NCI-H187 treated with DMSO at 0.1 percent for 48 hours (cell line): ENCODE measurements around the gene WSCD2.

Experiments used
- DNase-seq: peaks from one replicate; lab custom pipeline; 2025; lab: John Stamatoyannopoulos, UW

Gene WSCD2

DNA sequence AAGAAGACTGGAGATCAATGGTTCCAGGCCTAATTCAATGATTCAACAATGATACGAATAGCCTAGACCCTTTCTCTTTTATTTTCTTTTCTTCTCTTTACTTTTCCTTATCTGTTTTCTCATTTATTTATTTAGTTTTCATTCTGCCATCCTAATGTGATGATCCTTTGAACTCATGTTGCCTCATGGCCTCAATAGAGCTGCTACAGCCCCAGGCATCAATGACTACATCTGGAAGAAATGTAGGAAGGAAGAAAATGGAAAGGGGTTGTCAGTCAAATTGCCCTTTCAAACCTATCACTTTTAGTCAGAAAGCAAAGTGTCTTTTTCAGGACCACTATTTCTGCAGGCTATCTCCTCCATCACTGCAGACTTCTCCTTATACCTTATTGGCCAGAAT, 140.1 kb downstream of the WSCD2 start:
- no peak for DNase-seq

DNA sequence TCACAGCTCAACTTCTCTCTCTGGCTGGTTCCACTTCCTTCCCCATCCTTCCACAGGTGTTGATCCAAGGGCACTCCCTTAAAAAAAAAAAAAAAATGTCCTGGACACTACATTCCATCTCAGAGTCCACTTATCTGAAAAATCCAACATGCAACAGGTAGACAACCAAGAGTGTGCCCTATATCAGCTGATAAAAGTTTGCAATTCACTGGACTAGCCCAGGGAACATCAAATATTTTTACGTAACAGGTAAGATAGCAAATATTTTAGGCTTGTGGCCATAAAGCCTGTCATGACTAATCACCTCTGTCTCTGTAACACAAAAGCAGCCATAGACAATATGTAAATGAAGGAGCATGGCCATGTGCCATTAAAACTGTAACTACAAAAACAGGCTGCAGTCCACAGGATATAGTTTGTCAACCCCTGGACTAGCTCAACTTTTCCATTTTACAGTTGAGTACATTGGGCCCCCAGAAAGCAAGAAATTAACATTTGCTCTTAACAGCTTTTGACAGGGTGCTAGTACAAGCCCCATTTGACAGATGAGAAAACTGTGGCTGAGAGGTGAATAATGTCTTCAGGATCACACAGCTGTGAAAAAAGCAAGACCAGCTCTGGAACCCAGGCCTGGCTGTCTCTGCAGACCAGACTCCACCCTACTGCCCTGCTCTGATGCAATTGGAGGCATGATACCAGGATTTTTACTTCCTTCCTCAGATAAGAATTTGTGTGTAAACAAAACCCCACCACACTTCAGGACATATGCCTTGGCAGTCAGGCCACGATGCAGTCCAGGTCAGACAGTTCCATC, 141.2 kb downstream of the WSCD2 start:
- DNase-seq = no peak

DNA sequence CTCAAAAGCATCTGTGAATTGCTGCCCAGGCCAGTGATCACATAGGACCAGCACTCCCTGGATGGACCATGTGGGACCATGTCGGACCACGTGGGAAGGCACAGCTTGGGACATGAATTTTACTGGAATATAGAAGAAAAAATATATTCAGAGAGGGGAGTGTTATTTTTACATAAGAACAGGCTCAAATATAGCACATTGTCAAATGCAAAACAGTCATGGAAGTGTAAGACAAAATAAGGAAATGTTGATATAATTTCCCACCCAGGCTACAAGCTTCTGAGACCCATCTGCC, 141.7 kb downstream of the WSCD2 start:
- DNase-seq = no peak

DNA sequence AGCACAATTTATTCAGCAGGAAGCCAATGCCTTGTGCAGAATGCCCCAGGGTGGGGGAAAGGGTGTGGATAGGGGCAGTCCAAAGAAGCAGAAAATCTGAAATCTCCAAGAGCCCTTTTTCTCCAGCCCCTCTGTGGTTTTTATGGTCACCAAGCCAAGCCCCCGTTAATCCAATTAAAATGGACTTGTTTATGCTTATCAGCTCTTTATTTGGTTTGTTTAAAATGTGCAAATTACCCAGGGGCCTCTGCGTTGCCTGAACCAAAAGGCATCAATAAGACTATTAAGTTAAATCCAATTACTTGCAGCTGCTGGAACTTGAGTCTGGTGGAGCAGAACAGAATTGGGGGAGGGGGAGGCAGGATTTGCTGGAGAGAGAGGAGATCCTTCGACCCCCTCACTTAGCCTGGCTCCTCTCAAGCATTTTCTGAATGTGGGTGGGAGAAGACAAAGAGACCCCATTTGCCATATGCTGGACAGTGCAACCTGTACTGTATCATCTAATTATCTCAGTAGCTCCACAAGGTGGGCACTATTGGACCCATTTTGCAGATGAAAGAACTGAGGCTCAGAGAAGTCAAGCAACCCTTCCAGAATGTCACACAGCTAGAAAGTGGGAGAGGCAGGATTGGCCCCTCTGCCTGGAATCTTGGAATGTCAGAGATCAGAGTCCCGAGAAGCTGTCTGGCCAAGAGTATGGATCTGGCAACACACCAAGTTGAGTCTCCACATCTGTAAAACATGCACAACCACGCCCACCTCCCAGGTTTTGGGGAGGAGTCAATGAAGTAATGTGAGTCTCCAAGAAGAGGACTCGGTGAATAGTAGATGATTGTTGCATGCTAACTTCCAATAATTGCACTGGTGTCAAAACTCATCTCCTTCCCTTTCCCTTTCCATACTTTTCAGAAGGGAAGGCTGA, 143.1 kb downstream of the WSCD2 start:
- no peak for DNase-seq

DNA sequence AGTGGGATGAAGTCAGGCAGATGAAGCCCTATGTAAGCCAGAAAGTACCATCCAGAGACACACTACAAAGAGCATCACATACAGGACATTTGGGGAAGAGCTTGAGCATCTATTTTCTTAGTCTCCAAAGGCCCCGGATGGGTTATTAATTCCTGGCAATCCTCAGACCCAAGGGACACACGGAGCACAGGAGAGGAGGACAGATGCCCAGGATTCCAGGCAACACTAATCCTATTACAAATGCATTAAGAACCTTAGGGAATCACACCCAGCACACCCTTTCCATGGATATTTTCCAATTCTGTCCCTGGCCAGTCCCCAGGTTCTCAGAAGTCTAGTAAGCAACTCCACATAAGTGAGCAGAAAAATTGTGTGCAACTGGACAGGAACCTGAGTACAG, 144.1 kb downstream of the WSCD2 start:
- DNase-seq = no peak

DNA sequence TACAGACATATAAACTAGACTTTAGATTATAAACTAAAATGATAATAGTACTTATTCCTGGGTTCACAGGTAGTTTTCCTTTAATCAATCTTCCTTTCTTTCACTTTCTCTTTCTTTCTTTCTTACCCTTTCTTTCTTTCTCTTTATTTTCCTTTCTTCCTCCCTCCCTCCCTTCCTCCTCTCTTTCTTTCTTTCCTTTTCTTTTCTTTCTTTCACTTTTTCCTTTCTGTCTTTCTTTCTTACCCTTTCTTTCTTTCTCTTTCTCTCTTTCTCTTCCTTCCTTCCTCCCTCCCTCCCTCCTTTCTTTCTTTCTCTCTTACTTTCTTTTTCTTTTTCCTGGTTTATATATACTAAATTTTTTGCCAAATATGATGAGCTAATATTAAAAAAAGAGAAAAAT, 148.5 kb downstream of the WSCD2 start:
- DNase-seq = no peak

DNA sequence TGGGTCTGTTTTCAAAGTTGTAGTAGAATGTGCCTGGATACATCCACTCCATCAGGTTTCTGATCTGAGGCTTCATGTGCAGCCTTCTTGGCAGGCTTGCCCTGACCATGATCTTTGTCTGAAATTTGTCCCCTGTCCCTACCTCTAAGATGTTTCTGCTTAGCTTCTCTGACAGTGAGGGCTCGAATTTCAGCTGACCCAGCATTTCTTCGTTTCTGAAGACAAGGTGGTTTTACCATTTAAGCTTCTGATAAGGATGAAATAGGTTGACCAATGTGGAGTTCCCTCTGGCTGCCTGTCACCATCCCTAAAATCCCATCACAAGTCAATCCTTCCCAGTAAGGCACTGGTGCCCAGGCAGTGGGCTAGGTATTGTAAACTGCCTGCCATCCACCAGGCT, 153.1 kb downstream of the WSCD2 start:
- DNase-seq = no peak

DNA sequence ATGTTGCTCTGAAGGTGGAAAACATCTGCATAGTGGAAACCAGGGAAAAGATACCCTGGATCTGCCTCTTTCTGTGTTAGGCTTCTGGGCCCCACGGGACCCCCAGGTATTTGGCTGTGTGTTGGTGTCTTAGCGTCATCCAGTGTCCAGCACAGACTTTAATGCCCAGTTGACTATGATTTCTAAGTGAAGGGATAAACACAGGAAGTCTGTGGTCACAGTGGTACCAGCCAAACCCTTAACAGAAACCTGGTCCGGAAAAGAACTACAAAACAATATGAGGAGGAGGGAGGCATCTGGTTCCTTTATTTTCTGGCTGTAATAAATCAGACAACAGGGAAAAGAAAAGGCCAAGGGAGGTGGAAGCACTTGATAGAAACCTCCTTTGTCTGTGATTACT, 153.6 kb downstream of the WSCD2 start:
- no peak for DNase-seq

DNA sequence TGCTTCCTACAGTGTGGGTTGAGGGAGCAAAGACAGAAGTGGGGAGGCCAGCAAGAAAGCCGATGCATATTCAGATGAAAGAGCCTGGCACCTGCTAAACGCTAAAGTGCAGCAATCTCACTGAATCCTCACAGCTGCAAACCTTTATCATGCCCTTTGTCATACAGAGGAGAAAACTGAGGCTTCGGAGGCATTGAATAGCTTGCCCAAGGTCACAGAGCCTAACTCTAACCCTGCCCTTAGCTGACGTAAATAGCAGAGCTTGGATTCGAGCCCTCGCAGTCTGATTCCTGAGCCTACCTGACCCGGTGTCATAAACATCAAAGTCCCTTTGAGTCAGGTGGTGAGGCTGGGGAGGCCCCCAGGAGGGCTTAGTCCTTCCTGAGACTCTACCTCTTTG, 155.1 kb downstream of the WSCD2 start:
- DNase-seq = no peak

DNA sequence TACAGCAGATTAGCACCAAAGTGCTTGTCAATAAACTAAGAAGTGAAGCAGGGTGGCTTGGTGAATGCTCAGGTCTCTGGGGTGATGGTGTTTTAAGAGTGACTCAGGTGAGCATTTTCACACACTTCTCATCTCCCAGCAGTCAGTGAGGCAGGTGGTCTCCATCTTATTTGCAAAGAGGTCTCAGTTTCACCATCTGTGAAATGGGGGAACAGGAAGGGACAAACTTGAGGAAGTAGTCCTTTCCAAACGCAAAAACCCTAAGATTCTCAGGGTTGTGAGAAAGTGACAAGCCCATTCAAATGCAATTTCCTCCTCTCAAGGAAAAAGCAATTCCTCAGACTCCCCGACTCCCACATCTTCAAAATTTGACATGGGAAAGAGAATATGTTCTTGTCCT, 155.9 kb downstream of the WSCD2 start:
- DNase-seq = no peak

DNA sequence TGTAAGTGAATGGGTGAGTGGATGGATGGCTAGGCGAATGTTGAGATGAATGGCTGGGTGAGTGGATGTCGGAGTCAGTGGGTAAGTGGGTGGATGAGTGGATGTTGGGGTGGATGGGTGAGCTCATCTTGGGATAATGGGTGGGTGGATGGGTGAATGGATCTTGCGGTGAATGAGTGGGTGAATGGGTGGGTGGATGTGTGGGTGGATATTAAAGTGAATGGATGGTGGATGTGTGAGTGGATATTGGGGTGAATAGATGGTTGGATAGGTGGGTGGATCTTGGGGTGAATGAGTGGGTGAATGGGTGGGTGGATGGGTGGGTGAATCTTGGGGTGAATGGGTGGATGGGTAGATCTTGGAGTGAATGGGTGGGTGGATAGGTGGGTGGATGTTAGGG, 158.1 kb downstream of the WSCD2 start:
- DNase-seq = no peak

DNA sequence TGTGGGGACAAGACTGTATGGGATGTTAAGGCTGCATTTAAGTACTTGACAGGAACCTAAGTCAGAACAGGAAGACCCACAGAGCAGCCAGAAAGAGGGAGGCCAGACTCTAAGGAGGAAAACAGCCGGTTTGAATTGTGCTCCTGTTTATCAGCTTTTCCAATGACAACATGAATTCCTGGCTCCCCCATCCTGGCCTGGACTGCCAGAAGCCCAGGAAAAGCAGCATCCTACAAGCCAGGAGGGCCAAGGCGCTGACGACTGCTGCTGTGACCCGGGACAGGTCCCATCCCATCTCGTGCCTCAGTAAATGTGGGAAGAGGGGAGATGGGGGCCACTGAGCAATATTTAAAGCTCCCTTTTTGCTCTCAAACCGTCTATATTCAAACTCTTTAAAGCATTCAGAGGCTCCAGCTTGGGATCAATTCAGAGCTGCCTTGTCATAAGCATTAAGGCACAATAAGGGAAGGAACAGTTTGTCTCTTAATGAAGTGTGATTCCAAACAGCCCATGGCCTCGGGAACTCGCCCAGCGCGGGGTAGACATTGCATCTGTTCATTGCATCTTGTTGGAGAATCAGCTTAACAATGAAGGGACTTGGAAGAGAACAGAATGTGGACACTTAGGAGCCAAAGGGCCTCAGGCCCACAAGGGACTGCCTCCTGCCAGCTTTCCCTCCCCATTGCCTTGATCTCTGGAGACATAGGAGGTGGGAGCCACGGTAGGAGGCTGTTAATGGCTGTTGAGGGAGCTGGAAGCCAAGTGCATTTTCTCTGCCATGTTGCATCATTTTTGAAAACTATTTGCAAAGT, 160.5 kb downstream of the WSCD2 start:
- no peak for DNase-seq

DNA sequence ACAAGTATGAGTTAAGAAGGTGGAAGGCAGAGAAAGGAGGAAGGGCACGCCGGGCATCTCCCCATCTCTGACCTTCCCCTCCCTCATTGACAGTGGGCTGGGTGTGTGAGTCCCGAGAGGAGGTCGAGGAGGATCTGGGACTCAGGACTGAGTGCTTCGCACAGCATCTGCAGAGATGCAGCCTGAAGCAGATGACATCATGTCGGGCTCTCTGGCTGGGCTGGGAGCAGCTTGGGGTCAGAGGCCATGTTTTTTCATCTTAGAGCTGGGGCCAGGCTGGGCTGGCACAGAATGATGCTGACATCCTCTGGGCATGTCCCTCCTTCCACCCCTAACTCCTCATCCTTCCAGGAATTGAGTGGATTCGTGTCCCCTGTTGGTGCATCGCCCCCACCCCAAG, 166.6 kb downstream of the WSCD2 start:
- no peak for DNase-seq

DNA sequence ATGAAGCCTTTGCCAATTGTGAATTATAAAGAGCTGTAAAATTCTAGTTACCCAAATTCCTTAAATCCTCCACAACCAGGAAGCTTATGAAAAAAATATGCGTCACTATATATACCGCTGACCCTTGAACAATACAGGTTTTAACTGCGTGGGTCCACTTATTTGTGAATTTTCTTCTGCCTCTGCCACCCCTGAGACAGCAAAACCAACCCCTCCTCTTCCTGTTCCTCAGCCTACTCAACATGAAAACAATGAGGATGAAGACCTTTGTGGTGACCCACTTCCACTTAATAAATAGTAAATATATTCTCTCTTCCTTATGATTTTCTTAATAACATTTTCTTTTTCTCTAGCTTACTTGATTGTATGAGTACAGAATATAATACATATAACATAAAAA, 167.9 kb downstream of the WSCD2 start:
- no peak for DNase-seq

DNA sequence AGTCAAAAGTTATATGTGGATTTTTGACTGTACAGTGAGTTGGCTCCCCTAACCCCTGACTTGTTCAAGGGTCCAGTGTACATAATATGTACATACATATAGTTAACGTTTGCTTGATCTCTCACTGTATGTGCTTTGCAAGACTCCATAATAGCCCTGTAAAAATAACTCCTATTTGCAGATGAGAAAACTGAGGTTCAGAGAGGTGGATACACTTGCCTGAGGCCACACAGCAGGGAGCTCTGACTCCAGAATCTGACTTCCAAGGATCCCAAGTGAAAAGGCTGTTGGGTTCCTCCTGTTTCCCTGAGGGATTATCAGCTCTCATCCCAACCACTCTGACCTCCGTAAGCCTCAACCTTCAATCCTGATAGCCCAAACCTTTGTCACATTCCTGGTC, 168.3 kb downstream of the WSCD2 start:
- DNase-seq = no peak

DNA sequence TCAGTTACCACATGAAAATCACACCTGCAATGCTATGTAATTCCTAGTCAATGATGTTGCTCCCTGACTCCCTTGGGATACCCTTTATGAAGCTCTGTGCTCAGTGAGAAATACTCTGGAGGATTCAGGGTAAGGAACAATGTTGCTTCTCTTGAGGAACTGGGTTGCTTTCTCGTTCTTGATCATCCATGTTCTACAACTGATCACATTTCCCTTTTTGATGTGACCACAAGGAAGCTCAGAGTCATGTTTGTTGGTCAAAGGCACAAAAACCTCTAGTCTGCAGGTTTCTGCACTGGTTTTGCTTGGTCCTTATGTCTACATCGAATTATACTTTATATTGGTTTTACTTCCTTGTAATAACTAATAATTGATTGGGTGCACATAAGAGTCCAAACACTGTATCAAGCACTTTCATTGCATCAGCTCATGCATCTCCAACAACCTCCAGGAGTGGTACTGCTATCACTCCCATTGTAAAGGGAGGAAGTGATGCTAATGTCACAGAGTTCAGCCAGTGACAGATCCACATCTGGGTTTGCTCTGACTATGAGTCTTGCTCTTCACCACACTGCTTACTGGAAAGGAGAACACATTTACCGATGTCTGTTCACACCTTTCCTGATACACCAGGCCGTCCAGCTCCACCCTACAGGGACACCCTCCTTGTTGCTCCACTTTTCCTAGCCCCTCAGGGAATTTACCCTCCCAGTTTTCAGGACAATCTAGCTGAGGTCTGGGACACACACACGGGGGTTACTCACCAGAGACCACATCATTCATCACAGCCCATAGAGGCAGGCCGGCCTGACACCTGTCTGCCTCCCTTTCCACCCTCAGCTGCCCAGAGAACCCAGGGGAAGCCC, 169.0 kb downstream of the WSCD2 start:
- DNase-seq = no peak

DNA sequence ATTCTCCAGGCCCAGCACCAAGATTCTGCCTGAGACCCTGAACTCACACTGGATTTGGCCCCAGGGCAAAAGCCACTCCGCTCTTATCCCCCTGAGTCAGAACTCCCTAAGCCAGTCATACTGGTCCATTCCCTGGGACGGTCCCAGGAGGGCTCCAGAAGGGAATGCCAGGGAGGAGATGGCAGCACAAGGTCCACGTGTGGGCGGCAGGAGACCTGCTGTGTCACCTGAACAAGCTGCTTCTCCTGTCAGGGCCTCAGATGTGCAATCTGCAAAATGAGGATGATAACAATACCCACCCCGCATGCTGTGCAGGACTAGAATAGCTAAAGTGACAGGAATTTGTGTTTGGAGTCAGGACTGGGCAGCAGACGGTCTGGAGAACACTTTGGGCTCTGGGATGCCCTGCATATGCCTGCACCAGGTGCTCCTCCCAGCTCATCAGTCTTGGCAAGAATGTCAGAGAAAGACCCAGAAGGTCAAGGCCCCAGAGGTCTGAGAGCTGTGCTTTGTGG, 169.7 kb downstream of the WSCD2 start:
- no peak for DNase-seq

DNA sequence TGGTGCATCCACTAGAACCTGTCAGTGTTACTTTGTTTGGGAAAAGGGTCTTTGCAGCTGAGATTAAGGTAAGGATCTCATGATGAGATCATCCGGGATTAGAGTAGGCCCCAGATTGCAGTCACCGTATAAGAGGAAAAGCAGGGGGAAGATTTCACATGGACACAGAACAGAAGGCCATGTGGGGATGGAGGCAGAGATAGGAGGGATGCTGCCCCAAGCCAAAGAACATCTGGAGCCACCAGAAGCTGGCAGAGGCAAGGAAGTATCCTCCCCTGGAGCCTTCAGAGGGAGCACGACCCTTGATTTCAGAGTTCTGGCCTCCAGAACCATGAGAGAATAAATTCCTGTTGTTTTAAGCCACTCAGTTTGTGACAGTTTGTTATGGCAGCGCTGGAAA, 170.4 kb downstream of the WSCD2 start:
- DNase-seq = no peak
